H9 (cell line): ENCODE results near the gene PODXL2. TPM values are rescaled to one million over a fixed set of nuclear protein-coding genes. Genes with fewer than 3 reads are reported as not detected.
A peak's percentile ranks its signal among the peaks of the same experiment; 100 is the strongest.

Experiments
- DNase-seq: peaks from one replicate; pipeline ENCODE4 v3.0.0-alpha.2; 2017
- H2AFZ ChIP-seq: one replicate; pipeline ENCODE4 v1.6.1; 2013; ENCODE audit warnings: mild to moderate bottlenecking, low read length, control low read depth, moderate library complexity
- H2AK5ac ChIP-seq: 2 replicates; pipeline ENCODE4 v1.6.1; 2013; ENCODE audit warnings: low read length, control low read depth, mixed read lengths; ENCODE audit not compliant: insufficient read length
- H2BK120ac ChIP-seq: one replicate; pipeline ENCODE4 v1.6.1; 2013; ENCODE audit warnings: low read depth, mild to moderate bottlenecking, low read length, control low read depth, inconsistent platforms; ENCODE audit not compliant: poor library complexity, severe bottlenecking
- H2BK12ac ChIP-seq: 2 replicates; pipeline ENCODE4 v1.6.1; 2013; ENCODE audit warnings: low read length, control low read depth, mixed read lengths, low read depth; ENCODE audit not compliant: insufficient read length
- H2BK15ac ChIP-seq: 2 replicates; pipeline ENCODE4 v1.6.1; 2013; ENCODE audit warnings: low read depth, low read length, control low read depth
- H2BK20ac ChIP-seq: one replicate; pipeline ENCODE4 v1.6.1; 2013; ENCODE audit warnings: low read depth, mild to moderate bottlenecking, low read length, control low read depth, inconsistent platforms; ENCODE audit not compliant: poor library complexity, severe bottlenecking
- H2BK5ac ChIP-seq: 2 replicates; pipeline ENCODE4 v1.6.1; 2013; ENCODE audit warnings: low read length, control low read depth, mixed read lengths; ENCODE audit not compliant: insufficient read length
- H3K14ac ChIP-seq: 2 replicates; pipeline ENCODE4 v1.6.1; 2013; ENCODE audit warnings: low read length, control low read depth; ENCODE audit not compliant: insufficient read depth
- H3K18ac ChIP-seq: 2 replicates; pipeline ENCODE4 v1.6.1; 2013; ENCODE audit warnings: low read depth, mild to moderate bottlenecking, mixed read lengths, low read length, control low read depth; ENCODE audit not compliant: insufficient read length
- H3K23ac ChIP-seq: 2 replicates; pipeline ENCODE4 v1.6.1; 2013; ENCODE audit warnings: low read length, control low read depth, mixed read lengths, low read depth; ENCODE audit not compliant: insufficient read length
- H3K23me2 ChIP-seq: 2 replicates; pipeline ENCODE4 v1.6.1; 2013; ENCODE audit warnings: low read depth, mild to moderate bottlenecking, mixed read lengths, low read length, control low read depth; ENCODE audit not compliant: insufficient read length, poor library complexity, severe bottlenecking
- H3K27ac ChIP-seq: 2 replicates; pipeline ENCODE4 v1.5.1; 2013; ENCODE audit warnings: low read length, control low read depth, mixed read lengths, low read depth; ENCODE audit not compliant: insufficient read length
- H3K27me3 ChIP-seq: 2 replicates; pipeline ENCODE4 v1.6.1; 2013; ENCODE audit warnings: low read length, control low read depth, inconsistent platforms; ENCODE audit not compliant: insufficient read depth
- H3K4ac ChIP-seq: 2 replicates; pipeline ENCODE4 v1.6.1; 2013; ENCODE audit warnings: low read depth, mild to moderate bottlenecking, control low read depth, inconsistent platforms, low read length, moderate library complexity
- H3K4me1 ChIP-seq: 2 replicates; pipeline ENCODE4 v1.6.1; 2013; ENCODE audit warnings: low read length, control low read depth, inconsistent platforms; ENCODE audit not compliant: insufficient read depth
- H3K4me2 ChIP-seq: 2 replicates; pipeline ENCODE4 v1.6.1; 2013; ENCODE audit warnings: low read length, control low read depth, mixed read lengths; ENCODE audit not compliant: insufficient read length, insufficient read depth
- H3K56ac ChIP-seq: 2 replicates; pipeline ENCODE4 v1.6.1; 2013; ENCODE audit warnings: low read depth, mild to moderate bottlenecking, mixed read lengths, low read length, control low read depth; ENCODE audit not compliant: insufficient read length
- H3K79me1 ChIP-seq: 2 replicates; pipeline ENCODE4 v1.6.1; 2013; ENCODE audit warnings: low read depth, mild to moderate bottlenecking, moderate library complexity, low read length, control low read depth, inconsistent platforms; ENCODE audit not compliant: insufficient read depth, poor library complexity, severe bottlenecking
- H3K79me2 ChIP-seq: 2 replicates; pipeline ENCODE4 v1.6.1; 2013; ENCODE audit warnings: low read length, control low read depth, inconsistent platforms; ENCODE audit not compliant: insufficient read depth
- H3K9ac ChIP-seq: 2 replicates; pipeline ENCODE4 v1.6.1; 2013; ENCODE audit warnings: low read length, control low read depth, mixed read lengths; ENCODE audit not compliant: insufficient read length; ENCODE audit errors: extremely low read depth
- H3K9me3 ChIP-seq: one replicate; pipeline ENCODE4 v1.6.1; 2013; ENCODE audit warnings: low read depth, low read length, inconsistent platforms; ENCODE audit not compliant: control insufficient read depth
- H3T11ph ChIP-seq: one replicate; pipeline ENCODE4 v1.6.1; 2013; ENCODE audit warnings: mild to moderate bottlenecking, low read length, control low read depth, inconsistent platforms
- H4K20me1 ChIP-seq: one replicate; pipeline ENCODE4 v1.6.1; 2013; ENCODE audit not compliant: control insufficient read depth, insufficient read length, insufficient read depth
- H4K5ac ChIP-seq: 2 replicates; pipeline ENCODE4 v1.6.1; 2013; ENCODE audit warnings: low read depth, mild to moderate bottlenecking, mixed read lengths, low read length, control low read depth; ENCODE audit not compliant: insufficient read length
- H4K8ac ChIP-seq: replicated peaks from 2 replicates; pipeline ENCODE4 v1.6.1; 2013; ENCODE audit warnings: low read length, control low read depth, mixed read lengths, low read depth; ENCODE audit not compliant: insufficient read length
- H4K91ac ChIP-seq: 2 replicates; pipeline ENCODE4 v1.6.1; 2013; ENCODE audit warnings: low read depth, mild to moderate bottlenecking, moderate library complexity, mixed read lengths, low read length, control low read depth; ENCODE audit not compliant: insufficient read length
- H3K27ac Mint-ChIP-seq, 3 experiments: 2 replicates in 2 of 3; 3 replicates in 1 of 3; pipeline ENCODE4 v1.8.0; 2020 to 2021; ENCODE audit warnings: mixed read lengths in 3 of 3, mild to moderate bottlenecking in 1 of 3, moderate library complexity in 1 of 3
- H3K27me3 Mint-ChIP-seq: 2 replicates; pipeline ENCODE4 v1.8.0; 2021; ENCODE audit warnings: low read depth, mild to moderate bottlenecking, moderate library complexity, mixed read lengths
- H3K36me3 Mint-ChIP-seq, 3 experiments: 2 replicates in 2 of 3; 3 replicates in 1 of 3; pipeline ENCODE4 v1.8.0; 2020 to 2021; ENCODE audit warnings: low read depth in 3 of 3, mixed read lengths in 3 of 3; ENCODE audit not compliant: insufficient read depth in 1 of 3
- H3K4me1 Mint-ChIP-seq, 2 experiments: 2 replicates each; pipeline ENCODE4 v1.8.0; 2020; ENCODE audit warnings: mixed read lengths in 2 of 2
- H3K4me3 Mint-ChIP-seq, 2 experiments: 2 replicates in 1 of 2; 3 replicates in 1 of 2; pipeline ENCODE4 v1.8.0; 2020 to 2021; ENCODE audit warnings: mild to moderate bottlenecking in 2 of 2, mixed read lengths in 2 of 2, moderate library complexity in 1 of 2
- H3K9me3 Mint-ChIP-seq, 2 experiments: 2 replicates in 1 of 2; 3 replicates in 1 of 2; pipeline ENCODE4 v1.8.0; 2020; ENCODE audit warnings: mild to moderate bottlenecking in 2 of 2, mixed read lengths in 2 of 2, moderate library complexity in 1 of 2
- WGBS: extraction: QIAGEN DNeasy Blood & Tissue Kit; methylation state at CpG from one replicate; pipeline ENCODE4 v1.1.7; 2013; ENCODE audit warnings: missing lambda C conversion rate, low lambda C conversion rate, mixed read lengths; ENCODE audit not compliant: insufficient read length; ENCODE audit errors: extremely low coverage; 5-methylcytosine and 5-hydroxymethylcytosine counted together
- total RNA-seq: library from RNA; stranded (reverse); gene quantifications from 2 replicates; pipeline ENCODE4 v1.2.1, GENCODE V29; 2021
- TF ChIP-seq, protein P1 (sequence below): fragments of 200-600 bp; sonication (generic); conservative IDR thresholded peaks from 3 replicates; pipeline ENCODE4 v1.8.0; 2021; ENCODE audit warnings: antibody characterized with exemption, mild to moderate bottlenecking

Gene PODXL2
- total RNA-seq, 1 experiment from 2014 or later, result 24.6 TPM

GRCh38 chr3:127670229-127670559, 41.2 kb downstream of the PODXL2 start:
- no peaks in the 10 kb centered on the region for H3K79me2 ChIP-seq
- H4K8ac ChIP-seq, result no peak overlapping the region
- no peaks in the 10 kb centered on the region for H3K79me1 ChIP-seq
- DNase-seq, result no peak
- H2BK12ac ChIP-seq, result no peak overlapping the region
- no peak overlapping the region for H4K5ac ChIP-seq
- no peak overlapping the region for H3K4me2 ChIP-seq
- H3K4ac ChIP-seq, result no peak overlapping the region
- H3T11ph ChIP-seq, result no peak overlapping the region
- no peaks in the 10 kb centered on the region for H4K20me1 ChIP-seq
- H3K23ac ChIP-seq, result no peak overlapping the region
- H2AFZ ChIP-seq, result no peak overlapping the region
- H3K56ac ChIP-seq, result no peak overlapping the region
- peaks cover 10% of the 10 kb centered on the region for H3K23me2 ChIP-seq
- H3K9me3 Mint-ChIP-seq, result no peaks in the 10 kb centered on the region
- peaks cover 7% of the 10 kb centered on the region for H3K27me3 Mint-ChIP-seq
- no CpG with 5 or more reads among the region's 7 CpGs for WGBS
- no peaks in the 10 kb centered on the region for H3K27me3 ChIP-seq
- no peak overlapping the region for H3K4me3 Mint-ChIP-seq
- H3K4me1 ChIP-seq, result no peaks in the 10 kb centered on the region
- H3K27ac ChIP-seq, result no peak overlapping the region
- H3K18ac ChIP-seq, result no peak overlapping the region
- no peak overlapping the region for H2BK15ac ChIP-seq
- peaks cover 10 to 12% of the 10 kb centered on the region in 2 experiments for H3K4me1 Mint-ChIP-seq
- no peak overlapping the region for H2AK5ac ChIP-seq
- no peak overlapping the region for H3K14ac ChIP-seq
- H2BK5ac ChIP-seq, result no peak overlapping the region
- TF ChIP-seq, protein P1, sequence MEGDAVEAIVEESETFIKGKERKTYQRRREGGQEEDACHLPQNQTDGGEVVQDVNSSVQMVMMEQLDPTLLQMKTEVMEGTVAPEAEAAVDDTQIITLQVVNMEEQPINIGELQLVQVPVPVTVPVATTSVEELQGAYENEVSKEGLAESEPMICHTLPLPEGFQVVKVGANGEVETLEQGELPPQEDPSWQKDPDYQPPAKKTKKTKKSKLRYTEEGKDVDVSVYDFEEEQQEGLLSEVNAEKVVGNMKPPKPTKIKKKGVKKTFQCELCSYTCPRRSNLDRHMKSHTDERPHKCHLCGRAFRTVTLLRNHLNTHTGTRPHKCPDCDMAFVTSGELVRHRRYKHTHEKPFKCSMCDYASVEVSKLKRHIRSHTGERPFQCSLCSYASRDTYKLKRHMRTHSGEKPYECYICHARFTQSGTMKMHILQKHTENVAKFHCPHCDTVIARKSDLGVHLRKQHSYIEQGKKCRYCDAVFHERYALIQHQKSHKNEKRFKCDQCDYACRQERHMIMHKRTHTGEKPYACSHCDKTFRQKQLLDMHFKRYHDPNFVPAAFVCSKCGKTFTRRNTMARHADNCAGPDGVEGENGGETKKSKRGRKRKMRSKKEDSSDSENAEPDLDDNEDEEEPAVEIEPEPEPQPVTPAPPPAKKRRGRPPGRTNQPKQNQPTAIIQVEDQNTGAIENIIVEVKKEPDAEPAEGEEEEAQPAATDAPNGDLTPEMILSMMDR, result no peak
- H3K27ac Mint-ChIP-seq, result 0 out of 7 replicates have a peak overlapping the region, but pooled peaks of 1 of the 3 experiments have one; percentile 42
- no peaks in the 10 kb centered on the region for H3K9me3 ChIP-seq
- H4K91ac ChIP-seq, result no peak overlapping the region
- no peak overlapping the region for H3K9ac ChIP-seq
- no peak overlapping the region for H2BK20ac ChIP-seq
- H3K36me3 Mint-ChIP-seq, result peaks cover 5 to 16% (median 9%) of the 10 kb centered on the region in 3 experiments
- no peak overlapping the region for H2BK120ac ChIP-seq
